Measurements from ENCODE around the gene PER1.
A peak's percentile ranks its signal among the peaks of the same experiment; 100 is the strongest.

PER1 gene, protein sequence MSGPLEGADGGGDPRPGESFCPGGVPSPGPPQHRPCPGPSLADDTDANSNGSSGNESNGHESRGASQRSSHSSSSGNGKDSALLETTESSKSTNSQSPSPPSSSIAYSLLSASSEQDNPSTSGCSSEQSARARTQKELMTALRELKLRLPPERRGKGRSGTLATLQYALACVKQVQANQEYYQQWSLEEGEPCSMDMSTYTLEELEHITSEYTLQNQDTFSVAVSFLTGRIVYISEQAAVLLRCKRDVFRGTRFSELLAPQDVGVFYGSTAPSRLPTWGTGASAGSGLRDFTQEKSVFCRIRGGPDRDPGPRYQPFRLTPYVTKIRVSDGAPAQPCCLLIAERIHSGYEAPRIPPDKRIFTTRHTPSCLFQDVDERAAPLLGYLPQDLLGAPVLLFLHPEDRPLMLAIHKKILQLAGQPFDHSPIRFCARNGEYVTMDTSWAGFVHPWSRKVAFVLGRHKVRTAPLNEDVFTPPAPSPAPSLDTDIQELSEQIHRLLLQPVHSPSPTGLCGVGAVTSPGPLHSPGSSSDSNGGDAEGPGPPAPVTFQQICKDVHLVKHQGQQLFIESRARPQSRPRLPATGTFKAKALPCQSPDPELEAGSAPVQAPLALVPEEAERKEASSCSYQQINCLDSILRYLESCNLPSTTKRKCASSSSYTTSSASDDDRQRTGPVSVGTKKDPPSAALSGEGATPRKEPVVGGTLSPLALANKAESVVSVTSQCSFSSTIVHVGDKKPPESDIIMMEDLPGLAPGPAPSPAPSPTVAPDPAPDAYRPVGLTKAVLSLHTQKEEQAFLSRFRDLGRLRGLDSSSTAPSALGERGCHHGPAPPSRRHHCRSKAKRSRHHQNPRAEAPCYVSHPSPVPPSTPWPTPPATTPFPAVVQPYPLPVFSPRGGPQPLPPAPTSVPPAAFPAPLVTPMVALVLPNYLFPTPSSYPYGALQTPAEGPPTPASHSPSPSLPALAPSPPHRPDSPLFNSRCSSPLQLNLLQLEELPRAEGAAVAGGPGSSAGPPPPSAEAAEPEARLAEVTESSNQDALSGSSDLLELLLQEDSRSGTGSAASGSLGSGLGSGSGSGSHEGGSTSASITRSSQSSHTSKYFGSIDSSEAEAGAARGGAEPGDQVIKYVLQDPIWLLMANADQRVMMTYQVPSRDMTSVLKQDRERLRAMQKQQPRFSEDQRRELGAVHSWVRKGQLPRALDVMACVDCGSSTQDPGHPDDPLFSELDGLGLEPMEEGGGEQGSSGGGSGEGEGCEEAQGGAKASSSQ (N-terminal part only)

DNA sequence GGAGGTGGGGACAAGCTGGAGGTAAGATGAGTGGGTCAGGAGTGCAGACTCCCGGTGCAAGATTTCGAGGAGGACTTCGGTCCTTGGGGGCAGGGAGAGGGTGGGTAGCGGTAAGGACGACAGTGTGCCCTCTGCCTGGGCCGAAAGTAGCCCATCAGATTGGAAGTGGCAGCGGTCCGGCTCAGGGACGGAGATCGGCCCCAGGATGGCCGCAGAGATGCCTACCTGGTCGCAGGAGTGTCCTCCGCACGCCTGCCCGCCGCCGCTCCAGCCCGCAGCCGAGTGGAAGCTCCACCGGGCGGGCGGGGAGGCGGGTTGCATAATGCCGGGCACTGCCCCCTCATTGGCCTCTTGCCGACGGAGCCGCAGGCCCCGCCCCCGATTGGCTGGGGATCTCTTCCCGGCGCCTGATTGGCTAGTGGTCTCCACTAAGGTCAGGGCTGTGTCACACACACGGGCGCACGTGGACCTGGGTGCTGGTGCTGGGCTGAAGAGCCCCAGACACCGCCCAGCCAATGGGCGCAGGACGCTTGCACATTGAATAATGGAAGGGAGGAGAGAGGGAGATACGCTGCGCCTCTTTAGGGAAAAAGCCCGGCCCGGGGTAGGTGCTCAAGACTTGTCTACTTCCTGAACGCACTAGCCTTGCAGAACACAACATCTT, at the start of gene PER1:
Gene PER1 (minus strand): TSS at position 293 of the 664 bp plus-strand sequence. CDS start 1,698 bp downstream, outside the sequence.
- peak; percentile 92 for DNase-seq (ENCODE audit: low spot score)

DNA sequence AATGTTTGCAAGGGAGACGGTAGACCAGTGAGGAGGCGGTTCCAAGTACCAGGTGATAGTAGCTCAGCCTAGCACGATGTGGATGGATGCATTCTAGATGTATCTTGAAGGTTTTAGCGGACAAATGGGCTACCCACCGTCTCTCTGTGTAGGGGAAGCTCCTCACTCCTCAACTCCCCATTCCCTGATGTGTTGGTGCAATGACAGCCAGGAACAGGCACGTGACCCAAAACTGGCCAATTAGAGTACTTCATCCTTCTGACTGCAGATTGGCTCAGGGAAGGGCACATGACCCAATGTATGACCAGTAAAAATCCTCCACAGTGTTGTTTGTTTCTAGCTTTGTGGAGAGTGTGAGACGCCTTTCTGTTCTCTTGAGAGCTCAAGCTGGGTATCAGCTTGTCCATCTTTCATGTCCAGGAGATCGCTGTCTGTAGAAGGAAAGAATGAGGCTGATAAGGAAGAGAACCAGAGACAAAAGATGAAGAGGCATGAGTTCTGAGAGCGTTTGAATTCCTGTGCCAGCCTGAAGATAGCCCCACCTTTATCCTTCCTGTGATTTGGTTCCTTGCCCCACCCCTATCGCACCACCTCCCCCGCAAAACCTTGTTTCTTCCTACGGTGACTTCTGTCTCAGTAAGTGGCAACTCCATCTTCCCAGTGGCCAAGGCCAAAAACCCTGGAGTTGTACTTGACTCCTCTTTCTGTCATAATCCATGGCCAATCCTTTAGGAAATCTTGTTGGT, 40.0 kb upstream of the PER1 start:
- peak; percentile 98 for DNase-seq (ENCODE audit: low spot score)

DNA sequence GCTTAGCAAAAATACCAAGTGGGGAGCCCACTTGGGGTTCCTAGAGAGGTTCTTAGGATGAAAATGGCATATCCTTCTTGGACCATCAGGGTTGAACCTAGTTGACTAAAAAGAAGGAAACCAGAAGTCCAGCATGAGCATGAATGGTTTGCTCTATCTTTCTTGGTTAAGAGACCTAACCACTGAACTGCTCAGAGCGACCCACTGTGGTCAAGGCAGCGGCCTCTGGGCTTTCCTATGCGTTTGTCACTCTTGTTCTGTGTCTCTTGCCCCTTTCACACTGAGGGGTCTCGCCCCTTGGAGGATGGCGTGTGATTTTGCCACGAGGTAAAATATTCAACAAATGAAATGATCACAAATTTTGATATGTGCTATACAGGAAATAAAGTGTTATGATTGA, 38.3 kb upstream of the PER1 start:
- DNase-seq (ENCODE audit: low spot score): no peak

DNA sequence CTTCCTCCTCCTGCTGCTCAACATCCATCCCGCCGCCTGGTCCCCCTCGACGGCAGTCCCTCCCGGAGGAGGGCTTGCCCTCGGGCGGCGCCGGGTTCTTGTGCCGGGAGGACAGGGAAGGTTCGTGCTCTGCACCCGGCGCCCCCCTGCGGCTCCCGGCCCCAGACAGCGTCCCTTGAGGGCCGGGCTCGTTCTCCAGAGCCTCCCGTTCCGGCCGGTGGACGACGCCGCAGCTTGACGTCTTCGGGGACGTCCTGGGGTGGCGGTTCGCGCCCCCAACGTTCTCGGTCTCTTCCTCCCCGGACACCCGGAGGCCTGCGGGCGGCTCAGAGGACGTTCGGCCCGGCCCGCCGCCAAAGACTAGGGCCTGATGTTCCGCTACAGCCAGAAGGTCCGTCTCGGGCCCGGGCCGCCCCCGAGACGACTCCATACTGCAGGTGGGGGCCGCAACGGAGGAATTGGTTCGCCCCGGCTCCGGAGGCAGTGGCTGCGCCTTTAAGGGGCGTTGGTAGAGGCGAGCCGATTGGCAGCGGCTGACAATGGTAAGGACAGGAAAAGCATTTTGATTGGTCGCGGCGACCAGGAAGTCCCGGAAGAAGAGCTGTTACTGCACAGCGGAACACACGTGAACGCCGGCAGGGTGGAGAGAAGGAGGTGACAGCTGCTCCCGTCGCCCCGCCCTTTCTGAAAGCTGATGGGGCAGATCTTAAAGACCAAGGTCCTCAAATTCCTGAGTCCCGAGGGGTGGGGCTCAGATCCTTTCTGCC, 37.7 kb upstream of the PER1 start, which contains the start of gene BORCS6:
Gene BORCS6 (minus strand): TSS at position 470 of the 767 bp plus-strand sequence. CDS start 40 bp downstream, at position 430.
- peak; percentile 99 for DNase-seq (ENCODE audit: low spot score)

DNA sequence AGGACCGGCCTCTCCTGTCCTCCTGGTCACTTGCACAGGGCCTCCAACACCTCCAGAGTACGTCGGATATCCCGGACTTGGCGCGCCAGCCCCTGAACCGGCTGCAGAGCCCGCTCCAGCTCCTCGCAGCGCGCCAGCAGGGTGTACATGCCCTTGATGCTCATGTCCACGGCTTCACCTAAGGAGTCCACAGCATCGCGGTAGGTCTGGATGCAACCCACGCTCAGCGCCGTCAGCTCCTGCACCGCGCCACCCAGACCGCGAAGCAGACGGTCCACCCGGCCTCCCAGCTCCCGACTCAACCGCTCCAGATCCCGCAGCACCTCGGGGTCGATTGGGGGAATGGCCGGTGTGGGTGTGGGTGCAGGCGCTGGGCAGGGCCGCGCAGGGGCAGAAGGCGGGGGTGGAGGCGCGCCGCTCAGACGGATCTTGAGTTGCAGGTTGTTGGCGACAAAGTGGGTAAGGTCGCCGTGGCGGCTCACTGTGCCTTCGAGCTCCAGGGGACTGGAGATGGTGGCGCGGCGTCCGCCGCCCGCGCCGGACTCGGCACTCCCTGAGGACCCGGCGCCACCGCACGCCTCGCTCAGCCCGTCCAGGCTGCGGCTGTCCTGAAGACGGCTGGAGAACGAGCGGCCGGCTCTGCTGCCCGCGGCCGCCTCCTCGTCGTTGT, 37.0 kb upstream of the PER1 start:
- DNase-seq (ENCODE audit: low spot score): no peak

DNA sequence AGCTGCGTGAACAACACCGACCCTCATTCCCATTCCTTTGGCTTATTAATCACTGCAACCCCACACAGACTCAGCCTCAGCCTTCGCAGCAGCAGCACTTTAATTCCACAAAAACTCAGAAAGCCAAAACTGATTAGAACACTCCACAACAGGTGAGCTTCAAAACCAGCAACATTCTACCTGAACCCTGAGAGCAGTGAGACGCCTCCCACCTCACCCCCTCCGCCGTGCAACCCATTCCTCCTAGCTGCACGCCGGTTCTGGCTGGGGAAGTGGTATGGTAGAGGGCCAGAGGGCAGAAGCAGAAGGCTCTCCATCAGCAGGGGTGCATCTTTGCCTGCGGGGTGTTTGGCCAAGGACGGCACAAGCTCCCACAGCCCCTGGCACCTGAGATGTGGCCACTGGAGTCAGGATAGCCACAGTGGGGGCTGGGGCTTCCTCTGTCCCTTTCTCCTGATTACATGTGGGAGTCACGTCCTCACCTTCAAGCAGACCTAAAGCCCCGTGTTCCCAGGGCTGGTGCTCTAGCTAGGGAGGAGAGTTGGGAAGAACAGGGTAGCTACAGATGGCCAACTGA, 36.1 kb upstream of the PER1 start:
- no peak for DNase-seq (ENCODE audit: low spot score)

DNA sequence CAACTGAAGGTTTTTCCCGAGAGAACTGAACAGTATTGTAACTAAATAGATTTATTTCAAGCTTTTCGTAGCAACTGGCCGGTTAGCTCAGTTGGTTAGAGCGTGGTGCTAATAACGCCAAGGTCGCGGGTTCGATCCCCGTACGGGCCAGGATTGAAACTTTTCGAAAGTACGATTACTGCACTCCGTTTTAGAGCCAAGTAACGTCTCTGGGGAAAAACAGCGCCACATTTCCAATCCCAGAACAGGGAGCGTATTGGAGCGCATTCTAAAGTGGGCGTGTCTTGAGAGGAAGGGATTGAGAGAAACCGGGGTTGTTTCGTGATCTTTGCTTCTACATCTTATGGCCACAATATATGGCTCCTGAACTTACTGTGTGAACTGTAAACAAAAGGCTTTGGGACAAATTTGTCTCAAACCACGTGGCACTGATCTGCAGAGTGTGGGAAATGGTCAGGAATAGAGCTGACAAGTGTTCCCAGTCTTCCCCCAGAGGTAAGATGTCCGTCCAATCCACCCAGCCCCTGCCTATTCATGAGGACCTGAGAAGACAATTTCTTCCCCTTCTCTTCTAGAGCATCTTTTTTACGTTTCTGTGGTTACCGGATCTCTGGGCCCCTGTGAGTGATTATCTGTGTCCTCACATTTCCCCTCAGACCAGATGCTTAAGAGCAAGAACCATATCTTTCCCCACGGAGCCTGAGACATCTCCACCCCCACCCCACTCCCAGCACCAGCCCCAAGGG, 35.5 kb upstream of the PER1 start:
- peak; percentile 94 for DNase-seq (ENCODE audit: low spot score)

DNA sequence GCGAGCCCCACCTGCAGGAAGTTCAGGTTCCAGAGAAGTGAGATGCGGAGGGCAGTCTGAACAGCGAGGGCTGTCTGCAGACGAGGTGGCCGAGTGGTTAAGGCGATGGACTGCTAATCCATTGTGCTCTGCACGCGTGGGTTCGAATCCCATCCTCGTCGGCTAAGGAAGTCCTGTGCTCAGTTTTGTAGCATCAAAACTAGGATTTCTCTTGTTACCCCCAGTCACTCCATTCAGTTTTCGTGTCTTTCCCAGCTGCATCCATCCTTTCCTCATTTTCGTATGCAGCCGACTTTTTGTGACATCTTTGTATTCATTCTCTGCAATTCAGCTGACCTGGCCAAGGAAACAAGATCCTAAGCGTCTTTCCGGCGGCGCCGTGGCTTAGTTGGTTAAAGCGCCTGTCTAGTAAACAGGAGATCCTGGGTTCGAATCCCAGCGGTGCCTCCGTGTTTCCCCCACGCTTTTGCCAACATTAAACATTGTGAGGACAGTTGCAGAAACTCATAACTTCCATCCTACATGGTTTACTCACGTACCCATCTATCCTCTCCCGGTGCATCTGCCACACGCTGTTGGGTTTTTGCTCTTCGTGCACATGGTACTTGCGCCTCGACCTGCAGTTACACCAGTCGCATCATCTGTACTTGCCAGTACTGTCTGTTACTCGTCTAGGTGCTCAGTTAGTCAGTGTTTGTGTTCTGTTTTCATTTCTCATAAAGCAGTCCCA, 34.7 kb upstream of the PER1 start:
- DNase-seq (ENCODE audit: low spot score): peak; percentile 95

DNA sequence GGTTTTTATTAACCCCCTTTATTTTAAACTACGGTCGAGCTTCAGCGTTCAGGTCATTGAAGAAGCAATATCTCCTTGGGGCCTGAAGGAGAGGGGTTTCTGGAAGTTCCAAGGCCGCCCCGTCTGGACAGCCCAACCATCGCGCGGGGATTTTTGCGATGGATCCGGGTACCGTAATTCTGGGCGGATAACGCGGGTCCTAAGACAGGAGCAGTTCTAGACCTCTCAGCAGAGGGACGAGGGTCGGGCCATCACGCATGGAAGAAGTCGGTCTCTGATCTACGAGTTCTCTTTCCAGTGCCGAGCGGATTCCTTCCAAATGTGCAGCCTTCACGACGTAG, 34.2 kb upstream of the PER1 start:
- no peak for DNase-seq (ENCODE audit: low spot score)

DNA sequence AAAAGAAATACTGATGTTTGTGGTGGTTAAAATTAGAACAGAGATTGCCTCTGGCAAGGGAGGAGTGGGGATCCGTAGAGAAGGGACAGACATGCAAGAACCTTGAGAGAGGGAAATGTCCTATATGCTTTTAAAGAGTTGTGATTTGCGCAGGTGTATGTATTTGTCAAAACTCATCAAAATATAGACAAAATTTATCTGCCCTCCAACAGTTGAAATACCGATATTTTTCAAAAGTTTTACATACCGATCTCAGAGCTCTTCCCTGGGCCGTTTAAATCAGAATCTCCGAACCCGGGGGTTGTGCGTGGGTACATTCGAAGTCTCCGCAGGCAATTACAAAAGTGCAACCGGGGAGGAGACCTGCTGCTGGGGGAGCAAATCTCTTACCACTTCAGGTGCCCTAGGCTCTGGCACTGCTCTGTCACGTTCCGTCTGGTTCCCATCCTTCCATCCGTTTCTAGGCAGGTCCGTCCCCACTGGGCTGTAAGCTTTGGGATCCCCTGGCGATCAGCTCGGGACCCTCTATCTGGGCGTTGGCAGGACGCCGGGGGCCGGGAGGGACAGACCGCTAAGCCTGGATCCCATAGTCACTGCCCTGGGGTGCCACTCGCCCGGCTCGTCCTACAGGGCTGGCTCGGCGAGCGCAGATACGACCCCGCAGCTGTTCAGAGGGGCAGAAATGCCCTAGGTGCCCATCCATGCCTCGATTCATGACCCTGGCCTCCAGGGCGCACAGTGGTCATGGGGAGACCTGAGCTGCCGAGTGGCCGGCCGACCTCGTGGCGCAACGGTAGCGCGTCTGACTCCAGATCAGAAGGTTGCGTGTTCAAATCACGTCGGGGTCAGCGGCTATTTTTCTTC, 33.6 kb upstream of the PER1 start:
- peak; percentile 89 for DNase-seq (ENCODE audit: low spot score)

DNA sequence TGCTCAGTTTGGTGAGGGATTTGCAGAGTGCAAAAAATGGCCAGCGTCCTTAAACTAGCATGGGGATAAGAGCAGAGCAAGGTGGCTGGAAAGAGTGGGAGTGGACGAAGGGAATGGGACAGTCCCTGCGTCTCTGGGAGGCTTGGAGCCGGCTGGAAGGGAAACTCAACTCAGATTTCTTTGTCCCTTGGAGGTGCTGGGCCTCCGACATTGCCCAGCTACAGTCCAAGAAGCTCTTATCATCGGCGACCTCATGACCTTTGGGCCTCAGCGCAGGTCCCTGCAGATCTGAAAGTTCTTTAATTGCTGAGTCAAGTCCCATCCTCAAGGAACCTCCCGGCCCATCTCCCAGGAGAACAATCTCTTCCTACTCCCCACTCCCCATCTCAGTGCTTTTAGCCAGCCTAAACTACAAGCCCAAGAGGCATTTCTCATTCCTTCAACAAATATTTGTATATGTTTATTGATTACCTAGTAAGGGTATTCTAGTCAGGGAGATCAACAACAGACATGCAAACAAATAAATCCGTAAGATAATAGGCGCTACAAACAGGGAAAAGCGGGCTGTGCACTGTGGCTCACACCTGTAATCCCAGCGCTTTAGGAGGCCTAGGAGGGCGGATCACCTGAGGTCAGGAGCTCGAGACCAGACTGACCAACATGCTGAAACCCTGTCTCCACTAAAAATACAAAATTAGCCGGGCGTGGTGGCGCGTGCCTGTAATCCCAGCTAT, 25.0 kb upstream of the PER1 start:
- no peak for DNase-seq (ENCODE audit: low spot score)

DNA sequence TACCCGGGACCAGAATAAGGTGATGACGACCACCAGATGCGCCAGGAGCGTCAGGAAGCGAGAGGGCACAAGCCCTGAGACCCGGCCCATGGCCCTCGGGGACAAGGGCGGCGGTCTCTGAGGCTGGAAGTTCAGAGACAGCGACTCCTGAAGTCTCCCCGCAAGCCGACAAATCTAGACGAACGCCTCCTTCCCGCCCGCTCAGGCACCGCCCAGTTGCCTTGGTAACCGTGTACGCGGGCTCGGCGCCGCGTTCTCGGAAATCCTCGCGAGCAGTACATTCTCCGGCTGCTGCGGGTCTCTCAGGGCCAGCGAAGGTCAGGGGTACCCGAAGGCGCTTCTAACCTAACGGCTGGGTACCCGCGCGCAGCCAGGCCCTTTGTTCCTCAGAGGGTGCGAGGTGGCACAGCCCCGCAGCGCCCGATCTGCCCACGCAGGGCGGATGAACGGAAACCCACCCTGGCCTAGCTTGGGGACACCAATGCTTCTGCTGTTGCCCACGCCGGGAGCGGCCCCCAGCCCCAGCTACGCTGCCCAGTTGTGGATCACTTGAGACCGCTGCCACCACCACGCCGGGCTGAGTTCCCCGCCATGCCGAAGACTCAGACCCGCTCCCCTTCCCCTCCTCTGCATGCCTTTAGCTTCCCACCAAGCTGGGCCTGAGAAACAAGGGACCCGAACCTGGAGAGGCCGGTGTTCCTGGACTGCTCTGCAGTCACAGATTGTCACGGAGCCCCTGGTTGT, 24.2 kb upstream of the PER1 start, which contains the start of gene TMEM107:
Gene TMEM107 (minus strand): TSS at position 184 of the 744 bp plus-strand sequence. CDS start 94 bp downstream, at position 90.
- peak; percentile 87 for DNase-seq (ENCODE audit: low spot score)

DNA sequence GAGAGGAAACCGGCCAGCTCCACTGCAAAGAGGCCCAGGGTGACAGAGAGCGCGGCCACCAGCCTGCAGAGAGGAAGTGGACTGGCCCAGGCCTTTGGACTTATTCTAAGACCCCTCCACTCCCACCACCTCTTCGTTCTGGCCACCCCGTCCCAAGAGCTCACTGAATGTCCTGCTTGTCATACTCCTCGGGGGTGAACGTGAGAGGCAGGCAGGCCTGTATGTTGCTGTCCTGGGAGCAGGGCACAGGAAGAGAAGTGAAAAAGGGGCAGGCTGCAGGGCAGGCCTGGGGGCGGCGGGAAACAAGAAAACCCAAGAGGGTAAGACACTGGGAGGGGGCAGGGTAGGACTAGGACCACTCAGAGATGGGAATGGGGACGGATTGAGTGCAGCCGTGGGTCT, 23.6 kb upstream of the PER1 start:
- no peak for DNase-seq (ENCODE audit: low spot score)

DNA sequence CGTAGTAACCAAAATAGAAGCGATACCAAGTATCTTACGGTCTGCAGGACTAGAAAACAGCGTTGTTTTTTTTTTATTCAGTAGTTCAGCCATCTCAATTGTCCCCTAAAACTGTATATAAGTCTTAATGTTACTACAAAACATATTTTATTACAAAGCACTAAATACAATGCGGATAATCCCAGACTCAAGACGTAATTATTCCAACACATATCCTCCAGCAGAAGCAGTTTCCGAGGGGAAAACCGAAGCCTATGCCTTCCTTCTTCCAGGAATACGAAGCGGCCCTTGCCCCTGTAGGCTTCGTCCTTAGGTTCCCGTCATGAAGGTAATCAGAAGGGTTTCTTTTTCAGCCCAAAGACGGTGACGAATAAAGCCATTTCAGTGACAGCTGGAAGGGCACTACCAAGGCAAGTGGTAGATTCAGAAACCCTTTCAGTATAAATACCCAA, 21.7 kb upstream of the PER1 start:
- no peak for DNase-seq (ENCODE audit: low spot score)

All from putamen (tissue), 1 donor.